GM12875 (cell line): ENCODE results near the gene PLOD1.

Experiments used
- H3K4me3 ChIP-seq: one replicate; pipeline ENCODE4 v1.5.1; 2011; ENCODE audit warnings: low read depth, low read length, control low read depth
- TF ChIP-seq, protein P1 (sequence below): IDR thresholded peaks from 2 replicates; pipeline ENCODE4 v1.5.1; 2011; ENCODE audit warnings: low read depth, mild to moderate bottlenecking, control low read depth, inconsistent platforms, low read length, moderate library complexity, borderline replicate concordance; ENCODE audit not compliant: insufficient read depth

PLOD1 gene

DNA sequence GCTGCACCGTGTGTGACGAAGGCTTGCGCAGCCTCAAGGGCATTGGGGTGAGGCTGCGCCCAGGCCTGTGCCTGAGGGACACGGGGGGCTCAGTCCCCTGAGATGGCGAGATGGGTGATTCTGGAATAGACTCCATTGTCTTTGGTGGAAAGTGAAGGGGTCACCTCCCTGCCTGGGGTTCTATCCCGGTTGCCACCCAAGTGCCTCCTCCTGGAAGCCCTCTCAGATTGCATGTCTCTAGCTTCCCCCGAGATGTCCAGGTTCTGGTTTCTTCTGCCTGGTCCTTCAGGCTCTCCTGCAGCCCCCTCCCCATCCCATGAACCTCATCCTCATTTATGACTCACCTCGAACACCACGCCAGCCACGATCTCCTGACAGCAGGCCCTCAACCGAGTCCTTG is 23.4 kb downstream of the PLOD1 start:
- H3K4me3 ChIP-seq = no peak overlapping the region
- TF ChIP-seq, protein P1, sequence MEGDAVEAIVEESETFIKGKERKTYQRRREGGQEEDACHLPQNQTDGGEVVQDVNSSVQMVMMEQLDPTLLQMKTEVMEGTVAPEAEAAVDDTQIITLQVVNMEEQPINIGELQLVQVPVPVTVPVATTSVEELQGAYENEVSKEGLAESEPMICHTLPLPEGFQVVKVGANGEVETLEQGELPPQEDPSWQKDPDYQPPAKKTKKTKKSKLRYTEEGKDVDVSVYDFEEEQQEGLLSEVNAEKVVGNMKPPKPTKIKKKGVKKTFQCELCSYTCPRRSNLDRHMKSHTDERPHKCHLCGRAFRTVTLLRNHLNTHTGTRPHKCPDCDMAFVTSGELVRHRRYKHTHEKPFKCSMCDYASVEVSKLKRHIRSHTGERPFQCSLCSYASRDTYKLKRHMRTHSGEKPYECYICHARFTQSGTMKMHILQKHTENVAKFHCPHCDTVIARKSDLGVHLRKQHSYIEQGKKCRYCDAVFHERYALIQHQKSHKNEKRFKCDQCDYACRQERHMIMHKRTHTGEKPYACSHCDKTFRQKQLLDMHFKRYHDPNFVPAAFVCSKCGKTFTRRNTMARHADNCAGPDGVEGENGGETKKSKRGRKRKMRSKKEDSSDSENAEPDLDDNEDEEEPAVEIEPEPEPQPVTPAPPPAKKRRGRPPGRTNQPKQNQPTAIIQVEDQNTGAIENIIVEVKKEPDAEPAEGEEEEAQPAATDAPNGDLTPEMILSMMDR = no peak

DNA sequence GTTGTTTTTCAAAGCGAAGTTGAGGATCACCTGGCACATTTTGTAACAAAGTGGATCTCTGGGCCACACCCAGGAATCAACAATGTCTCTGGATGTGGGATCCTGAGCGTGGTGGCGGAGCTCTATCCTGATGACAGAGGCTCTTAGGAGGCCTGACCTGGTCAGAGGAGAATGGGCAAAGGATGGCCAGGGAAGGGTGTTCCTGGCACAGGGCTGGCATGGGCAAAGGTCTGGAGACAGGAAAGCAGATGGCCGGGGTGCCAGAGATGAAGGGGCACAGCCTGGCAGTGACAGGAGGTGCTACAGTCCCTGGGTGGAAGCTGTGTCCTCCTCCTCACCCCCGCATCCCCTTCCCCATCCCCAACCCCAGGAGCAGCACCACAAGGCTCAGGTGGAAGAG is 25.8 kb downstream of the PLOD1 start:
- TF ChIP-seq, protein P1 = no peak
- H3K4me3 ChIP-seq = no peak overlapping the region

DNA sequence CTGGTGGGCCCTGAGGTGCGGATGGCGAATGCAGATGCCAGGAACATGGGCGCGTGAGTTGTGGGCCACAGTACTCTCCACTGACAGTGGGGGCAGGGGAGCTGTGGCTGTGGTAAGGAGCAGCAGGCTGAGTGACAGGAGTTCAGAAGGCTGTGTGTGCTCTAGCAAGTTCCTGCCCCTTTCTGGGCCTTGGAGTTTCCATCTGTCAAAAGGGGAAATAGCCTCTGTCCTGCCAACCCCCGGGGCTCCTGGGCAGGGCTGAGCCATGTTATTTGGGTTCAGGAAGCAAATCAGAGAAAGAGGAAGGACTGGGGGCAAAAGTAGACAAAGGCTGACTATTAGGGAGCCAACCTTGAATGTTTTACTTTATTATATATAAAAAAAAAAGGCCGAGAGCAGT is 26.2 kb downstream of the PLOD1 start:
- TF ChIP-seq, protein P1 = no peak
- no peak overlapping the region for H3K4me3 ChIP-seq

DNA sequence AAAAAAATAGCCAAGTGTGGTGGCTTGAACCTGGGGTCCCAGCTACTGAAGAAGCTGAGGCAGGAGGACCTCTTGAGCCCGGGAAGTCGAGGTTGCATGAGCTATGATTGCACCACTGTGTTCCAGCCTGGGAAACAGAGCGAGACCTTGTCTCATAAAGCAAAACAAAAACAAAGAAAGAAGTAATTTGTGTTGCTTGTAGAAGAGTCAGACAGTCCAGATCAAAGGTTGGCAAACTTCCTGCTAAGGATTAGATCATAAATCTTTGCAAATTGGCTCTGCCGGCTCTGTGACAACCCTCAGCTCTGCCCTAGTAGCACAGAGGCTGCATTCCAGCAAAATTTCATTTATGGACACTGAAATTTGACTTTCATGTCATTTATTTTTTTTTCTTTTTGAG is 26.7 kb downstream of the PLOD1 start:
- TF ChIP-seq, protein P1 = no peak
- no peak overlapping the region for H3K4me3 ChIP-seq

DNA sequence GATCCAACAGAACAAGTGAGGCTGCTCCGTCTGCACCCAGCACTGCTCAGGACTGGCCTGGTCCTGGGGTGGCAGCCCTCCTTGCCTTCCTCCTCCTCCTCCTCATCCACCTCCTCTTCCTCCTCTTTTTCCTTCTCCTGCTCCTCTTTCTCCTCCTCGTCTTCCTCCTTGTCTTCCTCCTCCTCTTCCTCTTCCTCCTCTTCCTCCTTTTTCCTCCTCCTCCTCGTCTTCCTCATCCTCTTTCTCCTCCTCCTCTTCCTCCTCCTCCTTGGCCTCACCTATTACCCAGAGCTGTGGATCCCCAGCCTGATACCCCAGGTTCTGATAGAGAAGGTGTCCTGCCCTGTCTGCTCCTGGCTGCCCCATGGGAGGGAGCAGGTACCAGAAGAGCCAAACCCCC is 29.1 kb downstream of the PLOD1 start:
- no peak overlapping the region for H3K4me3 ChIP-seq
- TF ChIP-seq, protein P1 = no peak

DNA sequence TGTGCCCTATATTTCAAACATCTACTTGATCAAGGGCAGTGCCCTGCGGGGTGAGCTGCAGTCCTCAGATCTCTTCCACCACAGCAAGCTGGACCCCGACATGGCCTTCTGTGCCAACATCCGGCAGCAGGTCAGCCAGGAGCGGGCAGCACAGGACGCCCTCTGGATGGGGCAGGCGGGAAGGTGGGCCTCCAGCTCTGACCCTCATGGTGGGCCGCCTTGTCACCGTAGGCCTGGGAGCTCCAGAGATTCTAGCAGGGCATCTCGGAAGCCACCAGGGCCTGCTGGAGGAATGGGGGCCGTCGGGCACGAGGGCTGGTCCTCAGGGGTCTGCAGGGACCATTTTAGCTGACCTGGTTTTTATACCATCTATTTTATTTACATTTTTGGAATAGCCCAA is 30.1 kb downstream of the PLOD1 start:
- H3K4me3 ChIP-seq = no peak overlapping the region
- TF ChIP-seq, protein P1 = no peak

DNA sequence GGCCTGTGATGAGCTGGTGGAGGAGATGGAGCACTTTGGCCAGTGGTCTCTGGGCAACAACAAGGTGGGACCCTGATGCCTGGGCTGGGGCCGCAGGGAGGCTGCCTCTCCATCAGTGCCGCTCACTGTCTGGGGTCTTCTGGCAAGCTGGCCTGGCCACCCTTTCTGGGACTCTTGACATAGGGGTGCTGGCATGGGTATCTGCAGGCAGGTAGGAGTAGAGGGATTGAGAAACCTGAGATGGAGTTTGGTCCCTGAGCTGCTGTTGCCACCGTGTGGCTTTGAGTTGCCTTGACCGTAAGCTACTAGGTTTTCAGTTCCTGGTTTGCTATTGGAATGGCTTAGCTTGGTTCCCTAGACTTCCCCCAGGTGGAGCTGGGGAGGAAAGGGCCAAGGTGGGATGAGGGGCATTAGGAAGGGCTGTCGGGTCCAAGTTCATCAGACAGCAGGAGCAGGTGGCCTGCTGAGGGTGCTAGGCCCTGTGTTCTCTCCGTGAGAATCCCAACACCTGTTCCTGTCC is 32.6 kb downstream of the PLOD1 start:
- H3K4me3 ChIP-seq = no peak overlapping the region
- TF ChIP-seq, protein P1 = peak; percentile 65; the same call in 1 of the 2 replicates
